CD4-positive, alpha-beta T cell (primary cell): Measurements from ENCODE around the gene RANGAP1. TPM values are rescaled to one million over a fixed set of nuclear protein-coding genes. Genes with fewer than 3 reads are reported as not detected.

ENCODE experiments used
- ATAC-seq: fragments of 200-7000 bp; cut with Tn5 transposase; one replicate; pipeline ENCODE4 v1.10.0; 2022; ENCODE audit warnings: mild to moderate bottlenecking; ENCODE audit not compliant: poor library complexity
- CTCF ChIA-PET: fragments of 350-600 bp; sonication (Branson Sonifier 250); formaldehyde crosslinking; loops from one replicate; lab custom pipeline; 2021; ENCODE audit warnings: antibody characterized with exemption, inconsistent platforms; lab: Charles Lee
- POLR2A ChIA-PET: fragments of 350-600 bp; sonication (Branson Sonifier 250); formaldehyde crosslinking; loops from one replicate; lab custom pipeline; 2021; ENCODE audit warnings: antibody characterized with exemption, inconsistent platforms; lab: Charles Lee
- DNase-seq, 14 experiments: peaks; one replicate each; pipeline ENCODE4 v3.0.0-alpha.2; 2013 to 2020; ENCODE audit warnings: mixed read lengths in 2 of 14
- H3K27ac ChIP-seq, 2 donors: one replicate each; pipeline versions ENCODE4 v1.5.1 to v1.7.0; 2013; ENCODE audit warnings: low read length in 2 of 2, low read depth in 1 of 2, mild to moderate bottlenecking in 1 of 2
- H3K27me3 ChIP-seq, 2 experiments: 1 replicate in 1 of 2; 2 replicates in 1 of 2; pipeline versions ENCODE4 v1.6.1 to v1.7.0; 2013; ENCODE audit warnings: low read length in 2 of 2, control low read depth in 1 of 2, mild to moderate bottlenecking in 1 of 2, moderate library complexity in 1 of 2; ENCODE audit not compliant: insufficient read depth in 2 of 2, control insufficient read depth in 1 of 2
- H3K36me3 ChIP-seq: one replicate; pipeline ENCODE4 v1.6.1; 2013; ENCODE audit warnings: low read length, control low read depth; ENCODE audit not compliant: insufficient read depth
- H3K4me1 ChIP-seq: one replicate; pipeline ENCODE4 v1.6.1; 2013; ENCODE audit warnings: low read length, control low read depth; ENCODE audit not compliant: insufficient read depth
- H3K4me3 ChIP-seq: one replicate; pipeline ENCODE4 v1.5.1; 2013; ENCODE audit warnings: mild to moderate bottlenecking, low read length, moderate library complexity
- H3K9me3 ChIP-seq, 2 experiments: 1 replicate in 1 of 2; 2 replicates in 1 of 2; pipeline versions ENCODE4 v1.6.1 to v1.7.0; 2013; ENCODE audit warnings: low read length in 2 of 2, mild to moderate bottlenecking in 2 of 2, control low read depth in 1 of 2, moderate library complexity in 1 of 2; ENCODE audit not compliant: control insufficient read depth in 1 of 2, insufficient read depth in 1 of 2
- H3K27ac Mint-ChIP-seq: one replicate; pipeline ENCODE4 v1.8.0; 2020; ENCODE audit warnings: mixed read lengths
- H3K27me3 Mint-ChIP-seq: one replicate; pipeline ENCODE4 v1.8.0; 2021; ENCODE audit warnings: mixed read lengths
- H3K36me3 Mint-ChIP-seq: one replicate; pipeline ENCODE4 v1.8.0; 2021; ENCODE audit warnings: low read depth, mixed read lengths
- H3K4me1 Mint-ChIP-seq: one replicate; pipeline ENCODE4 v1.8.0; 2021; ENCODE audit warnings: low read depth, mixed read lengths
- H3K4me3 Mint-ChIP-seq: one replicate; pipeline ENCODE4 v1.8.0; 2020; ENCODE audit warnings: mild to moderate bottlenecking, mixed read lengths
- H3K9me3 Mint-ChIP-seq: one replicate; pipeline ENCODE4 v1.8.0; 2020; ENCODE audit warnings: mixed read lengths
- CTCF ChIP-seq: fragments of 200-600 bp; IDR thresholded peaks from one replicate; pipeline ENCODE4 v1.8.0; 2022; ENCODE audit warnings: antibody characterized with exemption, mild to moderate bottlenecking
- intact Hi-C, 2 experiments: fragments of 100-400 bp; cut with DNase I in 1 of 2; cut with micrococcal nuclease in 1 of 2; formaldehyde crosslinking; loops; one replicate each; pipeline versions ENCODE4 v1.15.1 to v1.9.0; 2023 to 2025; cut with DNase I, micrococcal nuclease
- total RNA-seq, 174 experiments: library from RNA in 2 of 174; stranded (reverse) in 2 of 174; gene quantifications; one replicate each; pipeline ENCODE4 v1.2.3 and lab custom pipeline; 2021 to 2026

The RANGAP1 gene
- total RNA-seq, 2 experiments from 2014 or later: 163 to 172 TPM

GRCh38 chr22:41305646-41306045 lies 19.7 kb upstream of the RANGAP1 start:
- peaks cover 29% of the 10 kb centered on the region for H3K36me3 Mint-ChIP-seq
- ChIA-PET CTCF (no interaction called here), POLR2A (no interaction called here)
- Histone ChIP-seq H3K27me3 (no peaks in the 10 kb centered on the region), H3K9me3 (no peaks in the 10 kb centered on the region), H3K4me3 (no peak overlapping the region), H3K4me1 (peaks cover 37% of the 10 kb centered on the region), H3K27ac (no peak overlapping the region), H3K36me3 (peaks cover 22% of the 10 kb centered on the region)
- intact Hi-C loops: no loop called here
- peak overlapping the region; percentile 59 for H3K4me3 Mint-ChIP-seq
- H3K27me3 Mint-ChIP-seq: no peaks in the 10 kb centered on the region
- H3K4me1 Mint-ChIP-seq: peaks cover 46% of the 10 kb centered on the region
- no peak for TF ChIP-seq CTCF
- ATAC-seq (no peak), DNase-seq (no peak)
- H3K27ac Mint-ChIP-seq: peak overlapping the region; percentile 30
- no peaks in the 10 kb centered on the region for H3K9me3 Mint-ChIP-seq

- Histone ChIP-seq H3K27me3 (no peaks in the 10 kb centered on the region), H3K4me1 (peaks cover 39% of the 10 kb centered on the region), H3K36me3 (peaks cover 10% of the 10 kb centered on the region), H3K27ac (peak overlapping the region; percentile 55 to 56), H3K4me3 (peak overlapping the region; percentile 97), H3K9me3 (no peaks in the 10 kb centered on the region)
- H3K9me3 Mint-ChIP-seq: no peaks in the 10 kb centered on the region
- H3K27ac Mint-ChIP-seq: peak overlapping the region; percentile 79
- H3K4me1 Mint-ChIP-seq: peaks cover 40% of the 10 kb centered on the region
- intact Hi-C loops: loop anchor here (5.0 kb wide), 3 partner anchors 79 to 211 kb away; partner anchors contain the start of genes EP300 (in 1 of the 2), L3MBTL2 (in 1 of the 2) and TEF (in 1 of the 2)
- peak overlapping the region; percentile 89 for H3K4me3 Mint-ChIP-seq
- DNase-seq: no peak
- ChIA-PET POLR2A (interaction anchor here (1.4 to 4.3 kb wide), 4 partner anchors 17 to 352 kb away, joined by 3 to 170 read pairs (median 21); partner anchors contain the start of genes RANGAP1, RBX1 and TEF), CTCF (interaction anchor here (1.5 to 2.2 kb wide), 2 partner anchors 17 to 65 kb away, joined by 3 to 34 read pairs; partner anchors contain the start of gene RANGAP1)
- peaks cover 23% of the 10 kb centered on the region for H3K36me3 Mint-ChIP-seq
- ATAC-seq: no peak
- TF ChIP-seq CTCF: no peak
- no peaks in the 10 kb centered on the region for H3K27me3 Mint-ChIP-seq
Measured at GRCh38 chr22:41302811-41303210, 16.8 kb upstream of the RANGAP1 start.

GRCh38 chr22:41302021-41302767 lies 16.2 kb upstream of the RANGAP1 start:
- ChIA-PET CTCF (interaction anchor here (0.6 to 2.2 kb wide), 15 partner anchors 8 to 208 kb away, joined by 3 to 34 read pairs (median 5); partner anchors contain the start of genes RANGAP1 and TEF), POLR2A (interaction anchor here (0.9 to 4.3 kb wide), 13 partner anchors 9 to 777 kb away, joined by 3 to 170 read pairs (median 6); partner anchors contain the start of genes ACO2, DESI1, EP300 and PHF5A)
- Histone ChIP-seq H3K4me1 (peaks cover 33% of the 10 kb centered on the region), H3K27ac (peak overlapping the region; percentile 58 to 83), H3K9me3 (no peaks in the 10 kb centered on the region), H3K36me3 (peaks cover 3% of the 10 kb centered on the region), H3K27me3 (no peaks in the 10 kb centered on the region), H3K4me3 (peak overlapping the region; percentile 97)
- ATAC-seq (no peak), DNase-seq (peak in 6 of 14 experiments; percentile 6 to 42 (median 26))
- Mint-ChIP-seq H3K36me3 (peaks cover 23% of the 10 kb centered on the region), H3K9me3 (no peaks in the 10 kb centered on the region), H3K27me3 (no peaks in the 10 kb centered on the region), H3K4me1 (peaks cover 33% of the 10 kb centered on the region), H3K27ac (peak overlapping the region; percentile 79), H3K4me3 (peak overlapping the region; percentile 89)
- intact Hi-C loops: loop anchor here (5.0 kb wide), 3 partner anchors 80 to 210 kb away; partner anchors contain the start of genes EP300 (in 1 of the 2), L3MBTL2 (in 1 of the 2) and TEF (in 1 of the 2)
- TF ChIP-seq CTCF: no peak
